Eye (tissue), 1 donor: Measurements from ENCODE around the gene NR6A1.
A peak's percentile ranks its signal among the peaks of the same experiment; 100 is the strongest.
"Not testable (repeated sequence)": the region's sequence is repeated elsewhere in the genome, so short reads cannot be mapped to it uniquely, and the experiment has no call there.

Experiments used
- DNase-seq: peaks from one replicate; pipeline ENCODE4 v3.0.0-alpha.2; 2015

Gene NR6A1

DNA sequence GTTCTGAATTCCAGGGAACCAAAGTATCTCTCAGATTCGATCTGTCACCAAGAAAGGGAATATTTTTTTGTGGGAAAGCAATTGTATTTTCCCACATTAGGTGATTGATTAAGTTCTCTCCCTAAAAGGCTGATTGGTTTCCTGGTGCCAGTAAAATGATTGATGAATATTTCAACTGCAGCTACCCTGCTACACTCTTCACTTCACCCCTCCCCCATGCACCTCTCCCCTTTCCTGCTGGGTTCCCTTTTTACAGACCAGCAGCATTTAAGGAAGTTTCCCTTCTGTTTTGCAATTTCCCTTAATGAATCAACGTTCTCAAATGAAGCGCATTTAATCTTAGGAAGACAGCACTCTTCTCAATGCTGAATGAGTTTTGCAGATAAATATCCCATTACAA is 13.1 kb downstream of the NR6A1 start:
- no peak for DNase-seq

DNA sequence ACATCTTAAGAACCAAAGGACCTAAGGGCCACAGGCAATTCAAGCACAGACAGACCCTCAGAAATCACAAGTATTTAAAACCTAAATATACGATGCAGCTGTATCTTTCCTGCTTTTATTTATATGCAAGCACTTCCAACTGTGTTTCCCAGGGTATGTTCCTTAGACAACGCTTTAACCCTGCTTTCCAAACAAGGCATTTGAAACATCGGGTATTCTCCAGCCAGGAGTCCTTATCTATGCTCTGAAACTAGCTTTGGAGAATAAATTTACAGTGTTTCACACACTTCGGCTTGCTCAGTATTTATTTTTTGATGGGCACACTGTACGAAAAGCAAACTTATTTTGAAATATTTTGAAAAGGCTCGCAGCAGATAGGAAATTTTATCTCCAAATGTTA is 13.5 kb downstream of the NR6A1 start:
- DNase-seq = no peak

DNA sequence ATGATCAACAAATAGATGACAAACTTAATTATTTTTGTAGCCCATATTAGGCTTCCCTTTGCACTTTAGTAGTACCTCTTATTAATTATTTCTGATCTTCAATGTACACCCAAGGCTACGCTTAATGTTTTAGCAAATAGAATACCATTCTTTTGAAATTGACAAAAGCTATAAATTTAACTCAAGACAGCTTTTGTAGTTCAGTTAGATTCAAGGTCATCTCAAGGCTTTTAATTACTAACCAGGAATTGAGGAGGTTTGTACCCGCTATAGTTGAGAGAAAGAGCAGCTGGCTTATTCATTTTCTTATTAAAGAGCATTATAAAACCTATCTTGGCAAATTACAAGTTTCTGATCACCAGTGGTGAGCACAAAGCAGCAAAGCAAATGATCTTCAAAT is 15.1 kb downstream of the NR6A1 start:
- DNase-seq = no peak

DNA sequence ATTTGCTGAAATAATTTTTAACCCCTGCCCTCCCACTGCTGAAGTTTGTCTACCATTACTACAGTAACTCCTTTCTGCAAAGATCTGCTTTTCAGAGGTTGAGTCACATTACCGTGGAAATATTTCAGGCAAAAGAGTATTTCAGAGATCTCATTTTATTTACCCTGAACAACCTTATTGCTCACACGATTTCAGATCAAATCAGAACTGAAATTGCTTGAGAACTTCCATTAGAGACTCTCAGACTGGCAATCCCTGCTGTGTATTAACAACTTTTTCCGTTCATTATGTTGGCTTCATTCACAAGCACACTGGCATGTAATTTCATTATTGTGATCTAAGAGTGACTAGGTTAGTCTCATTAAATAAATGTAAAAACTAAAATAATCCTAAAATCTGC is 16.1 kb downstream of the NR6A1 start:
- DNase-seq = no peak

DNA sequence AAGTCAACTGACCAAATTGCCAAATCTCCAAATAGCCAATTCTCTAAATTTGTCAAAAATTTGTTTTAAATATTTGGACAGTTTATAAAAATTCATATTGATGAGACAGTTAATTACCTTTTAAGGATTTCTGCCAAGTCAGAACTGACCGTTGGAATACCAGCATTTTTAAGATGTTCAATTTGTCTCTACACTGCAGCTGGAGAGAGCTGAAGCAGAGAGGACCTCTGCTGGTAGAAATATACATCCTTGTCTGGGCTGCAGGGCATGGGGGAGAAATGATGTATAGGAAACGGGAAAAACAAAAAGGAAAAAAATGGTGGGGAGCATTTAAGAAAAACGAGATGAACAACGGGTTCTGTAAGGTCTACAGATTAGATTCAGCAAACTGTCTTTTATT is 16.8 kb downstream of the NR6A1 start:
- peak; percentile 36 for DNase-seq

DNA sequence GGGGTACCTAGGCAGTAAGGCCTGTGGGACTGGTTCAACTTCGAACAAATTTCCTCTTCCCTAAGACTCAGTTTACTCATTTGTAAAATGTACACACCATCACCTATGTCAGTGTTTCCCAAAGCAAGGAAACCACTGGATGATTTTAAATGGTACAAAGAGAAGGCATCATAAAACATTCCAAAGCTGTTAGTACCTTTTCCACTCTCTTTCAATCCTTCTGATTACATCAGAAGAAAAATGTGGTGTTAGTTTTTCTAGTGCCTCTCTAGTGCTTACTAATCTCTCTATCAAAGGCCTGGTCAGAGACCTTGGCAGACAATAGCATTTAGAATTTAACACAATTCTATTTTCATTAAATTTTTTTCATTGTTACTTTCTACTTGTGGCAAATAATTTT is 18.1 kb downstream of the NR6A1 start:
- DNase-seq = no peak

DNA sequence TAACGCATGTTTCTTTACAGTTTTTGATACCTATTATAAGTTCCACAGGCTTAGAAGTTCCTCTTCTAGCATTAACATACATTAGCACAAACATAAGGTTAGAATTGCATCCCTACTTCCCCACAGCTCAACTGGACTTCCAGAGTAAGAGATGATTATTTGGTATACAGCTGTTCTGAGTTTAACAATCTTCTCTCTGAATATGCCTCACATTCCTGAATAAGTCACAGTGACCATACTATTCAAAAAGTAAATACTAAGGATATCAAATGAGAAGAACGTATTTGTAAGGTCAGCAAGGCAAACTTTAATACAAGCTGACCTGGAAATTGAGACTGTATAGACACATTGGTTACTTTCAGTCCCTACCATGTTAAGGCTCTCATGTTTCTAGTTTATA is 21.3 kb downstream of the NR6A1 start:
- no peak for DNase-seq

DNA sequence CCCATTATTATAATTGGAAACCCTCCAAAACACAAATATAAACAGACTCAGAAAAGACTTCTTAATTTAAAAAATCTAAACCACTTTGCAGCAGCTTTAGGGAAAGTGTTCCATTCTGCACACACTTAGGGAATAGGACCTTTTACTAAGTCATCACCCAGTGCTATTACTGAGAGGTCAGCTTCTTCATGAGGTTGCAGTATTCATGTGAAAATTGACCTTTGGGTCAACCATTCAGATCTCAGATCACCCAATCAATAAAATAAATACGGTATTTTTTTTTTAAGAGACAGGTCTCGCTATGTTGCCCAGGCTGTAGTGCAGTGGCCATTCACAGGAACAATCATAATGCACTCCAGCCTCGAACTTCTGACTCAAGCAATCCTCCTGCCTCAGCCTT is 21.8 kb downstream of the NR6A1 start:
- no peak for DNase-seq

DNA sequence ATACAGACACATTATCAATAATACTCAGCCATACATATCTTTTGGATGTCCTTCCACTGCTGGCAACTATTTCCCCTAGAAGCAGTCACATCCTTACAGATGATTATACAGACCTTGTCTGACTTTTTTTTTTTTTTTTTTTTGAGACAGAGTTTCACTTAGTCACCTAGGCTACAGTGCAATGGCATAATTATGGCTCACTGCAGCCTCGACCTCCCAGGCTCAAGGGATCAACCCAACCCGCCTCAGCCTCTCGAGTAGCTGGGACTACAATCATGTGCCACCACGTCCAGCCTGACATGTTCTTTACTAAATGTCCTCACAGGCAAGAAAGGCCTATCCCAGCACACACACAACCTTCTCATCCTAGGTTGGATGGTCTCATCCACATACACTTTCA is 24.0 kb downstream of the NR6A1 start:
- DNase-seq = no peak

DNA sequence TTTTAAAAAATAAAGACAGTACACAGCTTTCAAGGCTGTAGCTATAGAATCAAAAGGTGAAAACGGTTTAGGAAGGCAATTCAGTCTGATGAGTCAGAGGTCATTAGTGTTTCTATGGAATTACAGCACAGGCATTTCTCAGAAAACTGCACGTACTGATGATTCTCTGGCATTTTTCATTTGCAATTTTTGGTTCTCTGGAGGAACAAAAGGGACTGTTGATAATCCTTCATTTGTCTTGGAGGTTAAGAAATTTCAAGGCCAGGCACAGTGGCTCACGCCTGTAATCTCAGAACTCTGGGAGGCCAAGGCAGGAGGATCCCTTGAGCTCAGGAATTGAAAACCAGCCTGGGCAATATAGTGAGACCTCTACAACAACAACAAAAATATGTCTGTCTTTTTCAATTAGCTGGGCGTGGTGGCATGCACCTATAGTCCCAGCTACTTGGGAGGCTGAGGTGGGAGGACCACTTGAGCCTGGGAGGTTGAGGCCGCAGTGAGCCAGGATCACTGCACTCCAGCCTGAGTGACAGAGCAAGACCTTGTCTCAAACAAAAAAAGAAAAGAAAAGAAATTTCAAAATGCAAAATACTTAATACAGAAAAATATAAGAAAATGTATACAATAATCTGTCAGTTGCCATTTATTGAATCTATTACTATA is 27.3 kb downstream of the NR6A1 start:
- DNase-seq = no peak

DNA sequence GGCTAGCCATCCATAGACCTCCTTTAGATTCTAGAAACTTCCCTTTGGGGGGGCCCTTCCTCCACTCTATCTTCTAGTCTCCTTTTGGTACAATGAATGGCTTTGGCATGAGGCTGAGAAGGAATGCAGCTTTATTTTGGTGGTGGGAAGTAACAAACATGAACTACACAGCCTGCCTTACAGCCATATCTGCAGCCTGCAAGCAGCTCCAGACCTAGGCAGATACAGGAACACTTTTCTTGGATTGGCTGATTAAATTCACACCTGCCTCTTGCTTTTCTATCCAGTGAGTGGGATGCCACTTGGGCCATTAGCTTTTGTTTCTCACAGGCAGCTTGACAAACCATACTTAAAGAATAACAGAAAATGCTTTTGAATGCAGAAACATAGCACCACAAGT is 28.2 kb downstream of the NR6A1 start:
- no peak for DNase-seq

DNA sequence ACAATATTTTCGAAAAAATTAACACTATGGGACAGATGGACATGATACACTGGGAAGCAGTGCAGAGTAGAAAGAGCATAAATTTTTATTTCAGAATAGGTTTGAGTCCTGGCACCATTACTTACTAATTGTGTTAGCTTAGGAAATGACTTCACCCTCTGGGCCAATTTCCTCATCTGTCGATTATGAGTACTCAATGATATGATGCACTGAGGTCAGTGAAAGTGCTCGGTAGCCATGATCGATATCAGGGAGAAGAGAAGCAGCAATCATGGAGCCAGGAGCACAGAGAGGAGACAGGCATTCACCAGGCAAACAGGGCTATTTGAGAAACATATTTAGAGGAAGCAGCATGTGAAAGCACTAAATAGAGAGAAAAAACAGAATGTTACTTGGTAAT is 29.4 kb downstream of the NR6A1 start:
- DNase-seq = no peak

DNA sequence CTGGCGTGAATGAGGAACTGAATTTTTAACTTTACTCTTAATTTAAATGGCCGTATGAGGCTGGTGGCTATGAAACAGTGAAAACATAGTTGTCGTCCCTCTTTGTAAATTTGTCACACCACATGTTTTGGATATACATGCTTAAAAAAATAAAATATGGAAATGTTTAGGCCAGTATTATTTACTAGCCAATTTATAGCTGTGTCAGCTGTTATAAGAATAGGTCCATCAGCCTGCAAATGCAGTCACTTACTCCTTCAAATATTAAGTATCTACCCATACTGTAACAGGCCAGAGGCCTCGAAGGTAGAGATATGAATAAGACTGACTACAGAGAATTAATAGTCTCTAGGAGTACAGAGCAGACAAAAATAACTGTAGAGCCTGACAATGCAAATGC is 30.0 kb downstream of the NR6A1 start:
- no peak for DNase-seq

DNA sequence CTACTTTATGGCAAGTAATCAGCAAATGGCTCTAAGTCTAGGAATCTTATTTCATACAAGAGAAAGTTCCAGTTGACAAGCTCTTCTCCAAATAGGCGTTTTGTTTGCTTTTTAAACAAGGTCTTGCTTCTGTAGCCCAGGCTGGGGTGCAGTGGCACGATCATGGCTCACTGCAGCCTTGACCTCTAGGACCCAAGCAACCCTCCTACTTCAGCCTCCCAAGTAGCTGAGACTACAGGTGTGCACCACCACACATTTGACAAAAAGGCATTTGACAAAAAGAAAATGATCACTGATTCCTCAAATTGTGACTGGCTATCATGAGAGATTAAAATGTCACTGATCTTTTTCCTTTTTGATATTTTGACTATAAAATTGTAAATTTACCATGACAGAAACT is 31.8 kb downstream of the NR6A1 start:
- no peak for DNase-seq

DNA sequence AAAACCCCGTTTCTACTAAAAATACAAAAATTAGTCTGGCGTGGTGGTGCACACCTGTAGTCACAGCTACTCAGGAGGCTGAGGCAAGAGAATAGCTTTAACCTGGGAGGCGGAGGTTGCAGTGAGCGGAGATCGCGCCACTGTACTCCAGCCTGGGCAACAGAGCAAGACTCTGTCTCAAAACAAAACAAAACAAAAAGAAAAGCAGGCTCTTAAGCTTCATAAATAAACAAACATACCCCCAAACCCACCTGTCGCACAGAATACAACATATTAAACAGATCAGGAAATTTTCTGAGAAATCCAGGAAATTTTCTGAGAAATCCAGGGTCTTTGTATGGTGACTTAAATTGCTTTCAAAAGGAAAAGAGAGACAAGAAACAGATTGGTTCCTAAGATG is 33.0 kb downstream of the NR6A1 start:
- DNase-seq = not testable (repeated sequence)

DNA sequence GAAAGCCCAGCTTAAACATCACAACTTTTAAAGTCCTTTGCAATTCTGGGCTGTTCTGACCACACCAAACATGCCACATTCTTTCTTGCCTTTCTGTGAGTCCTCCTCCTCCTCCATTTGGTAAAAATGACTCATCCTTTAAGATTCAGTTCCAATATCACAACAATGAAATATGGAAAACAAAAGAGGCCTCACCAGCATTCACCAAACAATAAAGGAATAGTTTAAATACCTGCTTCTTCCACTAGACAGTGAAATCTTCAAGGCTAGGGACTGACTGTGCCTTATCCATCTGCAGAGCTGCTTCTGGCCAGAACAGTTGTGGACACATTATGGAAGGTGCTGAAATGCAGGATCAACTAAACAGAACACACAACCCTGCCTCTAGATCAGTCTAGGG is 36.0 kb downstream of the NR6A1 start:
- DNase-seq = no peak

DNA sequence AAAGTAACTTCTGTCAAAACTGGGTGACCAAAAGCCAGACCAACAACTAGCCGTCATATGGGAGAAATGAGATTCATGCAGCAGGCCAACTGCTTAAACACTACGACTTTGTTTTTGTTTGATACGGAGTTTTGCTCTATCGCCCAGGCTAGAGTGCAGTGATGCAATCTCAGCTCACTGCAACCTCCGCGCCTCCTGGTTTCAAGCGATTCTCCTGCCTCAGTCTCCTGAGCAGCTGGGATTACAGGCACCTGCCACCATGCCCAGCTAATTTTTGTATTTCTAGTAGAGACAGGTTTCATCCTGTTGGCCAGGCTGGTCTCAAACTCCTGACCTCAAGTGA is 36.4 kb downstream of the NR6A1 start:
- DNase-seq = not testable (repeated sequence)

DNA sequence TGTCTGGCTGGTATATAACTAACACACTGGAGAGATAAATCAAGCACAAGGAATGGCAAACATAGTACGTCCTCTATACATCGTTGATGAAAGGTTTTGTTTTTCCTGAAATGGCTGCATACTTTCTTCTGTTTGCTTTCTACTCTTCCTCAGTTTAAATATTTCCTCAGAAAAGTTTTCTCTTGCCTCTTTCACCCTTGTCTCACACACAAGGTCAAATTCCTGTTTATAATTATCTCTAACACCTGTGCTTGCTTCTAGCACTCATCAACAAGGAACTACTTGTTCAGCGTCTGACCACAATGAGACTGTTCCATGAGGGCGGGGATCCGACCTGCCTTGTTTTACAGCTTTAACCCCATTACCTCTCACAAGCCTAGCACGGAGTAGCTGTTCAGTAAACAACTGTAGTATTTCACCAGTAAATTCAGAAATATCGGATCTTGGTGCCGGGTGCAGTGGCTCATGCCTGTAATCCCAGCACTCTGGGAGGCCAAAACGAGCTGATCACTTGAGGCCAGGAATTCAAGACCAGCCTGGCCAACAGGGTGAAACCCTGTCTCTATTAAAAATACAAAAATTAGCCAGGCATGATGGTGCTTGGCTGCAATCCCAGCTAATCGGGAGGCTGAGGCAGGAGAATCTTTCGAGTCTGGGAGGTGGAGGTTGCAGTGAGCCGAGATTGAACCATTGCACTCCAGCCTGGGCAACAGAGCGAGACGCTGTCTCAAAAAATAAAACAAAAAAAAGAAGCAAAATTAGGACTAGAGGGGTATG is 37.0 kb downstream of the NR6A1 start:
- DNase-seq = no peak

DNA sequence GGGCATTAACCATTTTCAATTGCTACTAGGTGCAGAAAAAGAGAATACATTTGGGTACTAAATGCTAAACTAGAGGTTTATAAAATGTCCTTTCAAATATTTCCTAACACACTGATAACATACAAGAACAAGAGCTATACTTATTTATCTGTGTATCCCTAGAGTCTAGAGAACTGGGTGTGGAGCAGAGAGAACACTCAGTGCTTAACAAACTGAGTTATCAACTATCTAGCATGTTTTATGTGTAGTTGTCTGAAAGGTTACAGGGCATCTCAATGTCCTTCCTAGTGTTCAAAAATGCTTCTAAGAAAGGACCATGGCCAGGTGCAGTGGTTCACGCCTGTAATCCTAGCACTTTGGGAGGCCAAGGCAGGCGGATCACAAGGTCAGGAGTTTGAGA is 40.3 kb downstream of the NR6A1 start:
- DNase-seq = no peak

DNA sequence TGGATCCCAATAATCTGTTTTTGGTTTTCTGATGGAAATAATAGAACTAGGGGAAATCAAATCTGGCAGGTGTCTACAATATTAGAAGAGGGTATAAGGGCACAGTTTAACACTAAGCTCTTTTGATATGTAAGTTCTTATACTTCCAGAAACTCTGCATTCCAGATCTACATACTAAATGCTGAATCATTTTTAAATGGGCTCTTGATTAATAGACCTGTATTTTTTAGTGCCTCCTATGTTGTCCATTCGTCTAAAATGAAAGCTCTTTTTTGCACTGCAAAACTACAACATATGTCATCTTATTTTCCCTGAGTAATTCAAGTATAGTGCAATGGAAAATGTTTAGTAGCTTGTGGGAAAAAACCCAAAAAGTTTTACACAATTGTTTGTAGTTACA is 44.2 kb downstream of the NR6A1 start:
- no peak for DNase-seq

DNA sequence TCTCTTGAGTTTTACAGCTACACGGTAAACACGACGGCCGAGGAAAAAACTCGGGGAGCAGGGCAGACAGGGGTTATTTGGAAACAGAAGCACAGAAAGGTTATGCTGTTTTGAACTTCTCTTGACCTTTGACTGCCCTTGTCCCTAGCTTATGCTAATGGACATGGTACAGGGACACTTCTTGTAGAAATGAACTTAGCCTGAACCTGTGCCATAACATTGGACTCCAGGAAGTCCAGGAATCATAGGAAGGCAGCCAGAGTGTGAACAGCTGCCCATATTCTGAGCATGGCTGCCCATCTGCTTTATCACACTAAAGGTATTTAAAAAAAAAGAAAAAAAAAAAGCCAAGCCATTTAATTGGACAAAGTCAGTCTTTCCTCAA is 46.1 kb downstream of the NR6A1 start:
- peak; percentile 18 for DNase-seq

DNA sequence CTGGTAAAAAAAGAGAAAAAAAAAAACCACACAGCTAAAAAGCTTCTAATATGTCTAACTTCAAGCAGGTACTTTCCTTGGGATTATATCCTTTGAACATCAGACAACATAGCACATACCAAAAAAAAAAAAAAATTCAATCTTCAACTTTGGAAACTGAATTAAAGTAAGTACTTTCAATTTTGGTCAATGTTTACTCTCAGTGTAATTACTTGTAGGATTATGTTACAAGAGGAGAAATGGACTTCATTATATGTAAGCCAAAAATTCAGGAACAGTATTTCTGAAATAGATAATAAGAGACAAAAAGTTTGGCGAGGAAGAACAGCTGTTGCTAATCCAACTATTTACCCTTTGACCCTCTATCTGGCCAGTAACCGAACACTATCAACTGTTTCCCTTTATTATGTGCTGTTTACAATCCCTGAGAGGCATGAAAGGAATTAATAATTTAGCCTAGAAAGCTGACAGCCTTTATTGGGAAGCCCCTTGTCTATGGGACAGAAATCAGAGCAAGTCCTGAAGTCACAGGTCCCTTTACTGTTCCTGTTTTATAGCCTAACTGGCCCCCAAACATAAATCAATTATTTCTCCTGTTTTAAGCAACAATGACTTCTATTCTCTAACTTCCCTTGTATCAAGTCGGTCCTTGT is 46.6 kb downstream of the NR6A1 start:
- no peak for DNase-seq

DNA sequence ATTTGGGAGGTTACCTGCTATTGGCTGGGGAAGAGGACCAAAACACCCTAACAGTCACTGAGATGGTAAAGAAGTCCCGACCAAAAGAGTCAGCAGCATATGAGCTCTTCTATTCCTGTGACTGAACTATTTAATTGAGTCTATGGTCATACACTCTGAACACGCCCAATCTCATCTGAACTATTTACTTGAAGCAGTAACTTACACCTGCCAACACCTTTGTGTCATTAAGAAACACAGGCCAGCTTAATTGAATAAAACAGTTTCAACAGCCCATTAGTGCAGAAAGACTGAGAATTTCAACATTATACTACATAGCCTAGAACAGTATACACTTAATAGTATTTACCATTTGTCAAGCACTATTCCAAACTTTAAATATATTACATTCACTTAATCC is 47.8 kb downstream of the NR6A1 start:
- no peak for DNase-seq

DNA sequence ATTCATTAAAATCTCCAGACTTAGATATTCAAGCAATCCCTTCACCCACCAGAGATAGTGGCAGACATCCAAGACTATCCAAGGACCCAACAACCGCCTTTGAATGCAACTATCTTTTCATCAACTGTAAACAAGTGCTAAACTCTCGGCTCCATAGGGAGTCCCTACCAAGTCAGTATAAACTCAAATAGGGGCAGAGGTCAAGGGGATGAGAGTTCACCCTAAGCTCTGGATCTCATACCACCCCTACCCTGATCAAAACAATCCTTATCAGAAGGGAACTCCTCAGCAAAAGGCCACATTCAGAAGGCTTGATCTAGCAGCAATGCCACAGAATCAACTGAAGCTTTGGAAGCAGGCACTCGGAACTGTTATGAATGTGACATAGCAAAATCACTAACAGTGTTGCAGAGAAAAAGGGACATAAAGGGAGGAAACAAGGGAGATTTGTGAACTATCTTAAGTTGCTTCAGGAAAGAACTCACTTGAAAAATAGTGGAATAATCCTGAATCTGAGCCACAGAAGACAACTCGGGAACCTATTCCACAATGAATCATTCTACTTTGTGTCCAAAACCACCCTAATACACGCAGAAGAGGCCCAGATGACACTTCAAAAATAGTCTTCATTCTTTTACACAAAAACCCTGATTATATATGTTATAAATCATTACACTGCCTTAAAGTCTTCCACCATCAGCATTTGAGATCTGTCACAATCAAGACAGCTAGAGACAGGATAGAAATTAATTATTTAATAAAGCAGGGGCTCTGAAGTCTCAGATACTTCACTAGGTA is 49.8 kb downstream of the NR6A1 start:
- no peak for DNase-seq
